Stromal cell of bone marrow (primary cell): ENCODE measurements around the gene CHRNA1.
"Not testable (repeated sequence)": the region's sequence is repeated elsewhere in the genome, so short reads cannot be mapped to it uniquely, and the experiment has no call there.

ENCODE experiments used
- DNase-seq: peaks from one replicate; pipeline ENCODE4 v3.0.0-alpha.2; 2012; ENCODE audit warnings: low read depth

CHRNA1 gene

GRCh38 chr2:174716785-174717184, 47.5 kb downstream of the CHRNA1 start:
- no peak for DNase-seq

GRCh38 chr2:174713686-174714085, 50.6 kb downstream of the CHRNA1 start:
- no peak for DNase-seq

- no peak for DNase-seq
Measured at GRCh38 chr2:174711206-174711605, 53.1 kb downstream of the CHRNA1 start.

- DNase-seq: not testable (repeated sequence)
Measured at GRCh38 chr2:174709416-174710004, 54.8 kb downstream of the CHRNA1 start.

GRCh38 chr2:174708713-174709112, 55.6 kb downstream of the CHRNA1 start:
- DNase-seq: no peak

- no peak for DNase-seq
Measured at GRCh38 chr2:174705321-174705720, 59.0 kb downstream of the CHRNA1 start.

GRCh38 chr2:174704642-174705041, 59.6 kb downstream of the CHRNA1 start:
- no peak for DNase-seq

- no peak for DNase-seq
Measured at GRCh38 chr2:174704061-174704460, 60.2 kb downstream of the CHRNA1 start.

GRCh38 chr2:174703430-174703829, 60.8 kb downstream of the CHRNA1 start:
- no peak for DNase-seq

- DNase-seq: no peak
Measured at GRCh38 chr2:174702541-174702940, 61.7 kb downstream of the CHRNA1 start.

- DNase-seq: peak; percentile 22
Measured at GRCh38 chr2:174699993-174700766, 64.1 kb downstream of the CHRNA1 start.
